Hepatocyte (in vitro differentiated cells): ENCODE measurements around the gene IRX3. TPM values are rescaled to one million over a fixed set of nuclear protein-coding genes. Genes with fewer than 3 reads are reported as not detected.

Experiments used
- DNase-seq: peaks from one replicate; pipeline ENCODE4 v3.0.0-alpha.2; 2016; ENCODE audit warnings: low spot score
- H2AFZ ChIP-seq: fragments of 200-600 bp; sonication (generic); 2 replicates; pipeline ENCODE4 v1.6.0; 2016; ENCODE audit warnings: antibody characterized with exemption, mild to moderate bottlenecking
- H3K27ac ChIP-seq: fragments of 200-600 bp; sonication (generic); 2 replicates; pipeline ENCODE4 v1.5.1; 2016; ENCODE audit warnings: mild to moderate bottlenecking
- H3K27me3 ChIP-seq: fragments of 200-600 bp; sonication (generic); 2 replicates; pipeline ENCODE4 v1.6.1; 2016
- H3K36me3 ChIP-seq: fragments of 200-600 bp; sonication (generic); replicated peaks from 2 replicates; pipeline ENCODE4 v1.5.1; 2016; ENCODE audit warnings: low read depth; ENCODE audit not compliant: insufficient read depth
- H3K4me1 ChIP-seq: fragments of 200-600 bp; sonication (generic); 2 replicates; pipeline ENCODE4 v1.5.1; 2016; ENCODE audit warnings: mild to moderate bottlenecking, moderate library complexity; ENCODE audit not compliant: insufficient read depth
- H3K4me2 ChIP-seq: fragments of 200-600 bp; sonication (generic); 2 replicates; pipeline ENCODE4 v1.6.0; 2016
- H3K4me3 ChIP-seq: fragments of 200-600 bp; sonication (generic); 2 replicates; pipeline ENCODE4 v1.5.1; 2016; ENCODE audit warnings: mild to moderate bottlenecking
- H3K79me2 ChIP-seq: fragments of 200-600 bp; sonication (generic); 2 replicates; pipeline ENCODE4 v1.6.0; 2017; ENCODE audit warnings: mild to moderate bottlenecking
- H3K9me2 ChIP-seq: fragments of 200-600 bp; sonication (generic); replicated peaks from 2 replicates; pipeline ENCODE4 v1.6.0; 2017; ENCODE audit warnings: mild to moderate bottlenecking; ENCODE audit not compliant: insufficient read depth
- H3K9me3 ChIP-seq: fragments of 200-600 bp; sonication (generic); 2 replicates; pipeline ENCODE4 v1.5.1; 2016; ENCODE audit warnings: low read depth, mild to moderate bottlenecking
- H4K20me1 ChIP-seq: fragments of 200-600 bp; sonication (generic); 2 replicates; pipeline ENCODE4 v1.6.0; 2016; ENCODE audit warnings: mild to moderate bottlenecking; ENCODE audit not compliant: insufficient read depth, poor library complexity, severe bottlenecking
- CTCF ChIP-seq: fragments of 200-600 bp; sonication (generic); IDR thresholded peaks from 2 replicates; pipeline ENCODE4 v1.5.1; 2016; ENCODE audit warnings: antibody characterized with exemption, mild to moderate bottlenecking; ENCODE audit not compliant: poor library complexity
- EZH2 ChIP-seq: fragments of 200-600 bp; sonication (generic); IDR thresholded peaks from 2 replicates; pipeline ENCODE4 v1.6.1; 2016; ENCODE audit warnings: antibody characterized with exemption, mild to moderate bottlenecking, borderline replicate concordance
- EZH2phosphoT487 ChIP-seq: fragments of 200-600 bp; sonication (generic); IDR thresholded peaks from one replicate; pipeline ENCODE4 v1.6.1; 2018; ENCODE audit warnings: antibody characterized with exemption, mild to moderate bottlenecking, low read depth, moderate library complexity; ENCODE audit not compliant: unreplicated experiment, severe bottlenecking
- WGBS: methylation state at CpG from one replicate; pipeline ENCODE4 v1.1.6; 2016; ENCODE audit warnings: low lambda C conversion rate; ENCODE audit errors: missing lambda C conversion rate; 5-methylcytosine and 5-hydroxymethylcytosine counted together
- polyA plus RNA-seq: library from polyadenylated mRNA; unstranded; fragments of >200 nt; fragmentation: Nextera tagmentation; extraction: Ambion mirVana; gene quantifications from 2 replicates; pipeline ENCODE4 v1.2.1, GENCODE V29; 2016
- total RNA-seq: library from RNA; depleted of rRNA; stranded (reverse); fragments of >200 nt; gene quantifications from 2 replicates; pipeline ENCODE4 v1.2.3, GENCODE V29; 2014

The IRX3 gene
- total and polyA plus RNA-seq, 2 experiments from 2014 or later: 1.8 to 4.4 TPM

DNA sequence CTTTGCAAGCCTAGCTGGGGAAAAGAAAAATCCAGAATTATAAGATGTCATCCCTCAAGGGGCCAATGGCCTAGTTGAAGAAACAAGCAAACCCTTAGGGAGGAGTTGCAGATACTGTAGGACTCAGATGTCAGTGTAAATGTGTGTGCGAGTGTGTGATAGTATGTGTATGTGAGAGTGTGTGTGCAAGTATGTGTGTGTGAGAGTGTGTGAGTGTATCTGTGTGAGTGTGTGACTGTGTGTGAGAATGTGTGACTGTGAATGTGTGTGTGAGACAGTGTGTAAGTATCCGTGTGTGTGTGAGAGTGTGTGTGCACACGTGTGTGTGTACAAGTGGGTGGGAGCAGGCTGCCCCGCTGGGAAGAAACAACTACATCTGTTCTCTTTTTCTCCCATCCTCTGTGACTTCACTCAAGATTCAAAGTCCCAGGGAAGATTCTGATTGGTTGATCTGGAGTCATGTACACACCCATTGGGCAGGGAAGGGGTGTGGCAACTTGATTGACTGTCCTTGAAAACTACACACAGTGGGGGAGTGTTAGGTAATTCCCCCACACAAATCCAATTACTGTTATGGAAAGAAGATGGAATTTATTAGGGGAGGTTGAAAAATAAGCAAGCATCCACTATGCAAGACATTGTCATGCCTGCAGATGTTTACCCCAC, 40.7 kb downstream of the IRX3 start:
- TF ChIP-seq CTCF (no peak), EZH2phosphoT487 (no peak), EZH2 (no peak)
- Histone ChIP-seq H2AFZ (no peak overlapping the region), H3K27ac (no peak overlapping the region), H3K4me2 (no peak overlapping the region), H4K20me1 (no peaks in the 10 kb centered on the region), H3K4me3 (no peak overlapping the region), H3K4me1 (no peaks in the 10 kb centered on the region), H3K9me2 (no peaks in the 10 kb centered on the region), H3K9me3 (no peaks in the 10 kb centered on the region), H3K36me3 (no peaks in the 10 kb centered on the region), H3K79me2 (no peaks in the 10 kb centered on the region), H3K27me3 (no peaks in the 10 kb centered on the region)
- DNase-seq: no peak
- WGBS: 69% methylated on average over 4 of the region's 4 CpGs

GRCh38 chr16:54244061-54244886, 42.3 kb downstream of the IRX3 start:
- no peak overlapping the region for H3K4me3 ChIP-seq
- TF ChIP-seq EZH2 (no peak), EZH2phosphoT487 (no peak), CTCF (no peak)
- no peaks in the 10 kb centered on the region for H3K9me2 ChIP-seq
- no peaks in the 10 kb centered on the region for H3K4me1 ChIP-seq
- no peak for DNase-seq
- H4K20me1 ChIP-seq: no peaks in the 10 kb centered on the region
- WGBS: 46% methylated on average over 11 of the region's 11 CpGs
- H3K27me3 ChIP-seq: no peaks in the 10 kb centered on the region
- no peak overlapping the region for H3K27ac ChIP-seq
- H2AFZ ChIP-seq: no peak overlapping the region
- H3K4me2 ChIP-seq: no peak overlapping the region
- H3K9me3 ChIP-seq: no peaks in the 10 kb centered on the region
- no peaks in the 10 kb centered on the region for H3K79me2 ChIP-seq
- H3K36me3 ChIP-seq: no peaks in the 10 kb centered on the region

GRCh38 chr16:54243202-54243601, 43.4 kb downstream of the IRX3 start:
- H4K20me1 ChIP-seq: no peaks in the 10 kb centered on the region
- WGBS: 85% methylated on average over 6 of the region's 6 CpGs
- no peaks in the 10 kb centered on the region for H3K9me2 ChIP-seq
- H2AFZ ChIP-seq: no peak overlapping the region
- H3K79me2 ChIP-seq: no peaks in the 10 kb centered on the region
- H3K4me3 ChIP-seq: no peak overlapping the region
- H3K9me3 ChIP-seq: no peaks in the 10 kb centered on the region
- H3K36me3 ChIP-seq: no peaks in the 10 kb centered on the region
- H3K27me3 ChIP-seq: no peaks in the 10 kb centered on the region
- no peak for DNase-seq
- no peak overlapping the region for H3K4me2 ChIP-seq
- no peak overlapping the region for H3K27ac ChIP-seq
- no peak for TF ChIP-seq CTCF
- TF ChIP-seq EZH2phosphoT487: no peak
- no peak for TF ChIP-seq EZH2
- no peaks in the 10 kb centered on the region for H3K4me1 ChIP-seq
